Measurements from ENCODE around the gene ACP7.

GRCh38 chr19:39146091-39146490, 61.9 kb downstream of the ACP7 start:
- TF ChIP-seq, protein P1, sequence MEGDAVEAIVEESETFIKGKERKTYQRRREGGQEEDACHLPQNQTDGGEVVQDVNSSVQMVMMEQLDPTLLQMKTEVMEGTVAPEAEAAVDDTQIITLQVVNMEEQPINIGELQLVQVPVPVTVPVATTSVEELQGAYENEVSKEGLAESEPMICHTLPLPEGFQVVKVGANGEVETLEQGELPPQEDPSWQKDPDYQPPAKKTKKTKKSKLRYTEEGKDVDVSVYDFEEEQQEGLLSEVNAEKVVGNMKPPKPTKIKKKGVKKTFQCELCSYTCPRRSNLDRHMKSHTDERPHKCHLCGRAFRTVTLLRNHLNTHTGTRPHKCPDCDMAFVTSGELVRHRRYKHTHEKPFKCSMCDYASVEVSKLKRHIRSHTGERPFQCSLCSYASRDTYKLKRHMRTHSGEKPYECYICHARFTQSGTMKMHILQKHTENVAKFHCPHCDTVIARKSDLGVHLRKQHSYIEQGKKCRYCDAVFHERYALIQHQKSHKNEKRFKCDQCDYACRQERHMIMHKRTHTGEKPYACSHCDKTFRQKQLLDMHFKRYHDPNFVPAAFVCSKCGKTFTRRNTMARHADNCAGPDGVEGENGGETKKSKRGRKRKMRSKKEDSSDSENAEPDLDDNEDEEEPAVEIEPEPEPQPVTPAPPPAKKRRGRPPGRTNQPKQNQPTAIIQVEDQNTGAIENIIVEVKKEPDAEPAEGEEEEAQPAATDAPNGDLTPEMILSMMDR (IDR thresholded peaks at IDR 0.05): no peak
- no peak for TF ChIP-seq POLR2A (IDR thresholded peaks at IDR 0.05)
